ENCODE measurements around the gene OPRD1.

DNA sequence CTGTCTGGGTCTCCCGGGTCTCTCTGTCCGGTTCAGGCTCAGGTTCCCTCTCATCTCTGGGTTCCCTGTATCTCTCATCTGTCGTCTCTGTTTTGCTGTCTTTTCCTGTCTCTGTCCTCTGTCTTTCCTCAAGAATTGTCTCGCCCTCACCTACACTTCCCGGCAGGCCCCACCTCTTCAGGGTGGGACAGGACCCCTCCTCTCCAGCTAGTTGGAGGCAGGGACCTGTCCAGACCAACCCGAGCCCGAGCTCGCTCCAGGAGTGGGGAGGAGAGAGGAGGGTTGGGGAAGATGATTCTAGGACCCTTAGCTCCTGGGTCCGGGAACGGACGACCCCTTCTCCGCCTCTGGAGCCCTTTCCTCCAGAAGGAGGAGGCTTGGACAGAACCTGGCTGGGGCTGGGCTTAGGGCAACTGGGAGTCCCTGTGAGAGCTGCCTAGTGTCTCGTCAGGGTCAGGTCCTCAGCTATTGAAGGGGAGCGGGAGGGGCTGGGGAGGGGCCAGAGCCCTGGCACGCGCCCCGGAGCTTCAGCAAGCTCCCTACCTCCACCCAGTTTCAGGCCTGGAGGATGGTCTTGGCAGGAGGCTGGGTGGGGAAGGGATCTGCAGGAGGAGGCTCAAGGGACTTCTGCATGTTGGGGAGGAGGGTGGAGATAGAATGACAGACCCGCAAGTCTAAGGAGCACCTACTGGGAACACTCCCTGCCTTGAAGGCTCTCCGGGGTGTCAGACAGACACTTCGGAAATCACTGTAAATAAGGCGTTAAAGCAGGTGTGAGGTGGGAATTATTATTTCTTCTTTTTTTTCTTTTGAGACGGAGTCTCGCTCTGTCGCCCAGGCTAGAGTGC is 76.1 kb downstream of the OPRD1 start:
- no peak for TF ChIP-seq PKNOX1 (IDR thresholded peaks at IDR 0.05)
- TF ChIP-seq BHLHE40 (IDR thresholded peaks at IDR 0.05; ENCODE audit: borderline replicate concordance) = no peak
- TF ChIP-seq SUZ12 (IDR thresholded peaks at IDR 0.05) = no peak
- TF ChIP-seq FOXM1 (IDR thresholded peaks at IDR 0.05; ENCODE audit: borderline replicate concordance) = no peak

Data from HEK293T (cell line).